Aorta (tissue), 5 donors: Measurements from ENCODE around the gene THOC2. TPM values are rescaled to one million over a fixed set of nuclear protein-coding genes. Genes with fewer than 3 reads are reported as not detected.
"Not testable (repeated sequence)": the region's sequence is repeated elsewhere in the genome, so short reads cannot be mapped to it uniquely, and the experiment has no call there.

Source experiments
- ATAC-seq: fragments of 200-7000 bp; cut with Tn5 transposase; one replicate; pipeline ENCODE4 v1.9.1; 2022; ENCODE audit warnings: moderate library complexity; ENCODE audit not compliant: low FRiP score
- DNase-seq, 2 donors: peaks; one replicate each; pipeline ENCODE4 v3.0.0-alpha.2; 2020
- H3K27ac ChIP-seq, 2 donors: one replicate each; pipeline ENCODE4 v1.5.1; 2013; ENCODE audit warnings: low read length in 2 of 2, mild to moderate bottlenecking in 2 of 2, moderate library complexity in 2 of 2, control low read depth in 1 of 2, inconsistent platforms in 1 of 2, low read depth in 1 of 2
- H3K27me3 ChIP-seq, 2 donors: one replicate each; pipeline ENCODE4 v1.6.1; 2013; ENCODE audit warnings: control low read depth in 1 of 2, low read length in 1 of 2, mild to moderate bottlenecking in 1 of 2, moderate library complexity in 1 of 2; ENCODE audit not compliant: insufficient read depth in 2 of 2, control insufficient read depth in 1 of 2
- H3K36me3 ChIP-seq, 2 donors: one replicate each; pipeline ENCODE4 v1.6.1; 2013; ENCODE audit warnings: control low read depth in 1 of 2, low read length in 1 of 2, mild to moderate bottlenecking in 1 of 2; ENCODE audit not compliant: insufficient read depth in 2 of 2, control insufficient read depth in 1 of 2
- H3K4me1 ChIP-seq, 2 donors: one replicate each; pipeline ENCODE4 v1.6.1; 2013; ENCODE audit warnings: low read length in 2 of 2, control low read depth in 1 of 2, mild to moderate bottlenecking in 1 of 2, moderate library complexity in 1 of 2; ENCODE audit not compliant: insufficient read depth in 2 of 2, control insufficient read depth in 1 of 2
- H3K4me3 ChIP-seq, 2 donors: one replicate each; pipeline ENCODE4 v1.5.1; 2013; ENCODE audit warnings: low read length in 2 of 2, control low read depth in 1 of 2, mild to moderate bottlenecking in 1 of 2
- H3K9me3 ChIP-seq: one replicate; pipeline ENCODE4 v1.6.1; 2013; ENCODE audit warnings: mild to moderate bottlenecking, low read length; ENCODE audit not compliant: control insufficient read depth
- WGBS, 2 donors: extraction: QIAGEN DNeasy Blood & Tissue Kit; methylation state at CpG; one replicate each; pipeline ENCODE4 v1.1.7; 2013; 5-methylcytosine and 5-hydroxymethylcytosine counted together
- intact Hi-C, 2 donors: fragments of 100-400 bp; cut with DNase I; formaldehyde crosslinking; loops; one replicate each; pipeline versions ENCODE4 v1.14.2 to v1.15.0; 2022
- polyA plus RNA-seq, 2 donors: library from polyadenylated mRNA; stranded (reverse); fragments of 200-250 nt; gene quantifications; one replicate each; pipeline ENCODE4 v1.2.3, GENCODE V29; 2013
- total RNA-seq, 2 donors: library from RNA; stranded (reverse); fragmentation: NEBNext Ultra II Directional; extraction: Animal tissue kit (Norgen Biotek cat#: 25700); gene quantifications; one replicate each; pipeline ENCODE4 v1.2.1, GENCODE V29; 2021
- donor health status: healthy with polysubstance abuse.
- donor health status: Bipolar disorder and iron deficiency.
- donor health status: DM: no; HTN: no; CAD: no.
- donor health status: DM: no; HTN: no; CAD: no.
- donor health status: DM: yes; HTN: yes; CAD: no.

THOC2 gene
- total and polyA plus RNA-seq, 4 donors, result 13.1 to 90.7 (median 64.5) TPM

DNA sequence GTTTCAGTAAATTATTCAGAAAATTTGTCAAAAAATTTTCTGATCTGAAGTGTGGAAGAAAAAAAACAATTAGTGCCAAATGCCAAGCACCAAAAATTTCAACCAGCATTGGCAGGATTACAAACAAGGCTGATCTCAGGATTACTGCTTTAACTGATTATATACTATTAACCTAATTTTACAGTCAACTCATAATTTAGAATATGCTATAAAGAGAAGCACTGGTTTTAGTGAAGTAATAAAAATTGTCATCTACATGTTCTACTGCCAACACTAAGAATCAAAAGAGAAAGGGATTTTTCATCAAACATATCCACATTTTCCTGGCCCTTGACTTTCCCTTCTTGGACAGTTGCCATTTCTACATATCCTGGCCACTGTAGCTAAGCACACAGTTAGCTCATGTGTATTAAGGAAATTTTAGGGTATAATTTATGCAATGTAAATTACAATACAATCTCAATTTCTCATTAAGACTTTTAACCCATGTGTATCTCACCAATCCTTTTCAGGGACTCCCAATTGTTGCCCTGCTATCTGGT, 33.8 kb downstream of the THOC2 start:
- H3K4me1 ChIP-seq, result no peaks in the 10 kb centered on the region
- H3K36me3 ChIP-seq, result no peaks in the 10 kb centered on the region
- no peaks in the 10 kb centered on the region for H3K27me3 ChIP-seq
- intact Hi-C loops, result no loop called here
- H3K9me3 ChIP-seq, result no peaks in the 10 kb centered on the region
- no peak overlapping the region for H3K27ac ChIP-seq
- DNase-seq (no peak), ATAC-seq (no peak)
- no peak overlapping the region for H3K4me3 ChIP-seq

DNA sequence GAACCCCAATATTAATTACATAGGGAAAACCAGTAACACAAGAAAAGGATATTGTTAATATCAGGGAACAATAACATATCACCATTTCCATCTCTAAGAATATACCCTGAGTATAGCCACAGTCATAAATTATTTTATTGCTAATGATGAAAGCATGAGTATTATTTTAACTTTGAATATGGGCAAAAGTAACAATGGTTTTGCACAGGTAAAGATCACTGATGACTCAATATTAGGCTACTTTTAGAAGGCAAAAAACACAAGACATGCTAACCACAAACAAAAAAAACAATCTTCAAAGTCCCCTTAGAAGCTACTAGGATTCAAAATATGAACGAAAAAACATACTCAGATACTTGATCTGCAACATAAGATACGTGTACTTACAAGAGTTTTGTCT, 36.5 kb downstream of the THOC2 start:
- no peaks in the 10 kb centered on the region for H3K4me1 ChIP-seq
- H3K27ac ChIP-seq, result no peak overlapping the region
- DNase-seq (no peak), ATAC-seq (no peak)
- H3K27me3 ChIP-seq, result no peaks in the 10 kb centered on the region
- H3K9me3 ChIP-seq, result no peaks in the 10 kb centered on the region
- intact Hi-C loops, result no loop called here
- no peaks in the 10 kb centered on the region for H3K36me3 ChIP-seq
- no peak overlapping the region for H3K4me3 ChIP-seq
- 61 to 88% methylated on average over 2 of the region's 2 CpGs for WGBS, 2 donors

DNA sequence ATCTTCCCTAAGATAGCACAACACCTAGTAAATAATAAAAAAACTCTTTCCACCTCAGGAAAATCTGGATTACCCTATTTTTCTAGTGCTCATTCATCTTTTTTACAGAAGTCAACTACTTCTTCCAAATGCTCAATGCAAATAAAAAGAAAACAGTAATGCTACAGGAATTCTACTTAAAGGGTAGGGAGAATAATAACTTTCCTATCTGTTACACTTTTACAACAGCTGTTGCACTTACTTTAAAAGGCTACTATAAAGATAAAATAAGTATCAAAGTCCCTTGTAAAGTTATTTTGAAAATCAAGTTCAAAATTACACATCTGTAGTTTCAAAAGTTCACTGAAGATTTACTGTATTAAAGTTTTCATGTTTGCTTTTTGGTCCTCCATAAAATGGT, 37.6 kb downstream of the THOC2 start:
- no peak for DNase-seq
- intact Hi-C loops, result no loop called here
- H3K4me1 ChIP-seq, result no peaks in the 10 kb centered on the region
- H3K36me3 ChIP-seq, result no peaks in the 10 kb centered on the region
- no peak overlapping the region for H3K4me3 ChIP-seq
- no peak for ATAC-seq
- no peak overlapping the region for H3K27ac ChIP-seq
- no peaks in the 10 kb centered on the region for H3K27me3 ChIP-seq
- no peaks in the 10 kb centered on the region for H3K9me3 ChIP-seq

DNA sequence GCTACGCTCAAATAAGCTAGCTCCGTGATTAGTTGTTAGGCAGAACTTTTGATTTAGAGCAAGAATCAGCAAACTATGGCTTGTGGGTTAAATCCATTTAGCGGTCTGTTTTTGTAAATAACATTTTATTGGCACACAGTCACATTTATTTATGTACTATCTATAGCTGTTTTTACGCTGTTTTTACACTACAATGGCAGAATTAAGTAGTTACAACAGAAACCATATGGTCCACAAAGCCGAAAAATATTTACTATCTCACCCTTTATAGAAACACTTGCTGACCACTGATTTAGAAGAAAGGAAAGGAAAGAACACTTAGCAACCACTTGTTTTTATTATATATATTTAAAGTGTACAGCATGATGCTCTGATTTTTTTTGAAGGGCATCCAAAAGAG, 41.1 kb downstream of the THOC2 start:
- DNase-seq (no peak), ATAC-seq (no peak)
- no peaks in the 10 kb centered on the region for H3K27me3 ChIP-seq
- intact Hi-C loops, result no loop called here
- H3K27ac ChIP-seq, result no peak overlapping the region
- H3K4me3 ChIP-seq, result no peak overlapping the region
- 83 to 98% methylated on average over 5 of the region's 5 CpGs for WGBS, 2 donors
- H3K9me3 ChIP-seq, result no peaks in the 10 kb centered on the region
- H3K36me3 ChIP-seq, result no peaks in the 10 kb centered on the region
- H3K4me1 ChIP-seq, result no peaks in the 10 kb centered on the region

DNA sequence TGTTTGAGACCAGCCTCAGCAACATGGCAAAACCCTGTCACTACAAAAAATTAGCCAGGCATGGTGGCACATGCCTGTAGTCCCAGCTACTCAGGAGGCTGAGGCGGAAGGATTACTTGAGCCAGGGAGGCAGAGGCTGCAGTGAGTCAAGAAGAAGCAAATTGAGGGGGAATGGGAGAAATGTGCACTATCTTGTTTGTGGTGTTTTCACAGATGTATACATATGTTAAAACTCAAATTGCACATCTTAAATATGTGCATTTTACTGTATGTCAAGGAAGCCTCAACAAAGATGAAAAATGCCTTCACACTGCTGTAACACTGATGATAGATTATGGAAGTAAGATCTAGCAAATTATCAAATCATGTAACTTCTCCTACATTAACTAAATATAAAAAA, 44.3 kb downstream of the THOC2 start:
- intact Hi-C loops, result no loop called here
- Histone ChIP-seq H3K36me3 (no peaks in the 10 kb centered on the region), H3K9me3 (no peaks in the 10 kb centered on the region), H3K4me3 (no peak overlapping the region), H3K4me1 (no peaks in the 10 kb centered on the region), H3K27me3 (no peaks in the 10 kb centered on the region), H3K27ac (no peak overlapping the region)
- 91 to 96% methylated on average over 1 of the region's 1 CpG for WGBS, 2 donors
- no peak for ATAC-seq
- no peak for DNase-seq

DNA sequence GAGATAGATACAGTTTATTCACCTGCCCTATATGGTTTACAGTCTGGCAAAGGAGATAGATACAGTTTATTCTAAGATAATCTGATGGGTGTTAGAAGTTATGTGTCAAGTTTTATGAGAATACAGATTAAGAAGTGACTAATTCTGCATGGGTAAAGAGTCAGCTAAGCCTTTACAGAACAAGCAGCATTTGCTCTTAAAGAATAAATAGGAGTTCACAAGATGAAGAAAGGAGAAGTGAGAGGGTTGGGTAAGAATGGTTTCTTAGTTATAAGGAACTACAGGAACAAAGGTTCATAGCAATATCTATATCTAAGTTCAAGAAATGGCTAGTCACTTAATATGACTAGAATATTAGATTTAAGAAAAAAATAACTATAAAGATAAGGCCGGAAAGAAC, 47.6 kb downstream of the THOC2 start:
- no peak overlapping the region for H3K27ac ChIP-seq
- ATAC-seq (no peak), DNase-seq (no peak)
- intact Hi-C loops, result no loop called here
- H3K27me3 ChIP-seq, result no peaks in the 10 kb centered on the region
- no peaks in the 10 kb centered on the region for H3K36me3 ChIP-seq
- no peaks in the 10 kb centered on the region for H3K4me1 ChIP-seq
- WGBS, 2 donors, result 30 to 44% methylated on average over 1 of the region's 1 CpG
- no peak overlapping the region for H3K4me3 ChIP-seq
- H3K9me3 ChIP-seq, result no peaks in the 10 kb centered on the region

DNA sequence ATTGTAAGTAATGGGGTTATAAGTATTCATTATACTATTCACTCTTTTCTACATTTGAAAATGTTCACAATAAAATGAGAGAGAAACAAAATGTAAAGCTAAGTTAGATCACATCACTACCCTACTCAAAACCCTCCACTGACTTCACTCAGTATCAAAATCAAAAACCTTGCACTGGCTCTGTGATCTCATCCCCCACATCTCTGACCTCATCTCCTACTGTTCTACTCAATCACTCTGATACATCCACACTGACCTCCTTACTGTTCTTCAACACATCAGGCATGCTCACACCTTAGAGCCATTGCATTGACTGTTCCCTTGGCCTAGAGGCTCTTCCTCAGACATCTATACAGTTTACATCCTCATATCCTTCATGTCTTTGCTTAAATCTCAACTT, 50.7 kb downstream of the THOC2 start:
- Histone ChIP-seq H3K4me3 (no peak overlapping the region), H3K27ac (no peak overlapping the region), H3K9me3 (no peaks in the 10 kb centered on the region), H3K36me3 (no peaks in the 10 kb centered on the region), H3K27me3 (no peaks in the 10 kb centered on the region), H3K4me1 (no peaks in the 10 kb centered on the region)
- DNase-seq (no peak), ATAC-seq (no peak)
- intact Hi-C loops, result no loop called here

DNA sequence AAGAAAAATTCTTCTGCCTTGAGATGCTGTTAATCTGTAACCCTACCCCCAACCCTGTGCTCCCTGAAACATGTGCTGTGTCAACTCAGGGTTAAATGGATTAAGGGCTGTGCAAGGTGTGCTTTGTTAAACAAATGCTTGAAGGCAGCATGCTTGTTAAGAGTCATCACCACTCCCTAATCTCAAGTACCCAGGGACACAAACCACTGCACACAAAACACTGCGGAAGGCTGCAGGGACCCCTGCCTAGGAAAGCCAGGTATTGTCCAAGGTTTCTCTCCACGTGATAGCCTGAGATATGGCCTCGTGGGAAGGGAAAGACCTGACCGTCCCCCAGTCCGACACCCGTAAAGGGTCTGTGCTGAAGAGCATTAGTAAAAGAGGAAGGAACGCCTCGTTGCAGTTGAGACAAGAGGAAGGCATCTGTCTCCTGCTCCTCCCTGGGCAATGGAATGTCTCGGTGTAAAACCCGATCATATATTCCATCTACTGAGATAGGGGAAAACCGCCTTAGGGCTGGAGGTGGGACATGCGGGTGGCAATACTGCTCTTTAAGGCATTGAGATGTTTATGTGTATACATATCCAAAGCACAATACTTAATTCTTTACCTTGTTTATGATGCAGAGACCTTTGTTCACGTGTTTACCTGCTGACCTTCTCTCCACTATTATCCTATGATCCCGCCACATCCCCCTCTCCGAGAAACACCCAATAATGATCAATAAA, 53.0 kb downstream of the THOC2 start:
- WGBS, 2 donors, result 85 to 94% methylated on average over 15 of the region's 15 CpGs
- ATAC-seq, H3K9me3 ChIP-seq, intact Hi-C loops, DNase-seq, H3K36me3 ChIP-seq, H3K27me3 ChIP-seq, H3K27ac ChIP-seq, H3K4me3 ChIP-seq, H3K4me1 ChIP-seq: not testable (repeated sequence)

DNA sequence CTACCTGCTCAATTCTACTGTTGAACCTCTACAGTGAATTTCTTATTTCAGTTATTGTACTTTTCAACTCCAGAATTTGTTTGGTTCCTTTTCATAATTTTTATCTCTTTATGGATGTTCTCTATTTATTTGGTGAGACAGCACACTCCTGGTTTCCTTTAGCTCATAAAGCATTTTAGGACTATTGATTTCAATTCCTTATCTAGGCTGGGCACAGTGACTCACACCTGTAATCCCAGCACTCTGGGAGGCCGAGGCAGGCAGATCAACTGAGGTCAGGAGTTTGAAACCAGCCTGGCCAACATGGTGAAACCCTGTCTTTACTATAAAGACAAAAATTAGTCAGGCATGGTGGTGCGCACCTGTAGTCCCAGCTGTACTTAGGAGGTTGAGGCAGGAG, 57.7 kb downstream of the THOC2 start:
- intact Hi-C loops, result no loop called here
- no peaks in the 10 kb centered on the region for H3K9me3 ChIP-seq
- DNase-seq (no peak), ATAC-seq (no peak)
- 89 to 96% methylated on average over 2 of the region's 2 CpGs for WGBS, 2 donors
- no peaks in the 10 kb centered on the region for H3K36me3 ChIP-seq
- no peaks in the 10 kb centered on the region for H3K27me3 ChIP-seq
- H3K27ac ChIP-seq, result no peak overlapping the region
- H3K4me3 ChIP-seq, result no peak overlapping the region
- H3K4me1 ChIP-seq, result no peaks in the 10 kb centered on the region
